ENCODE results near the gene RAB33B.

GRCh38 chr4:139410312-139410711 is 43.6 kb upstream of the RAB33B start:
- TF ChIP-seq CTCF (IDR thresholded peaks at IDR 0.05; ENCODE audit: low read depth, low read length) (no peak), EZH2phosphoT487 (IDR thresholded peaks at IDR 0.05; ENCODE audit: low read depth) (no peak)

All from OCI-LY3 (cell line).